ENCODE results near the gene GPHB5. TPM values are rescaled to one million over a fixed set of nuclear protein-coding genes. Genes with fewer than 3 reads are reported as not detected.

The GPHB5 gene
- total and polyA plus RNA-seq, 2 of the 13 experiments (the other 11 are each of a cell fraction or from before 2014, with no cell fraction given): not detected

DNA sequence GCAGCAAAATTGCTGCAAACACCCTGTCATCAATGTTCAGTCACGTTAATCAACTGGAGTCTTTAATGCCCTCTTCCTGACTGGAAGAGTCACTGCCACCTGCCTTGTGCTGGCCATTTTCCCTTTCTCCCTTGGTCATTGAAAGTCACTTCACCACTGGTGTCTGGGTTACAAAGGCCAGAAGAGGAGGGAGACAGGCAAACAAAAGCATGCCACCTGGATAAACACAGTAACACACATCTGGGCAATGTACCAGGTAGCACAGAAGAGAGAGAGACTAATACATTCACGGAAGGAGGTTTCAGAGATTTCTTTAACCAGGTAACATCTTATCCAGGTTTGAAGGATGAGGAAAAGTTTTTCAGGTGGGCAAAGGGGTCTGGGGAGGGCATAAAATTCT, 32.7 kb downstream of the GPHB5 start (continued):
- TF ChIP-seq HNF4G (IDR thresholded peaks at IDR 0.05; ENCODE audit: borderline replicate concordance, low read depth, low read length) (no peak), HNF4G (CRISPR knock-in tag; IDR thresholded peaks at IDR 0.05; ENCODE audit: borderline replicate concordance, low read depth) (no peak), ZNF550 (CRISPR knock-in tag; IDR thresholded peaks at IDR 0.05; ENCODE audit: borderline replicate concordance) (no peak), ATF7-NPFF (CRISPR knock-in tag; IDR thresholded peaks at IDR 0.05; ENCODE audit: low read depth) (no peak), ZFP36L1 (CRISPR knock-in tag; IDR thresholded peaks at IDR 0.05) (no peak), ZNF614 (CRISPR knock-in tag; IDR thresholded peaks at IDR 0.05; ENCODE audit: borderline replicate concordance) (no peak)
- TF ChIP-seq, protein P1, sequence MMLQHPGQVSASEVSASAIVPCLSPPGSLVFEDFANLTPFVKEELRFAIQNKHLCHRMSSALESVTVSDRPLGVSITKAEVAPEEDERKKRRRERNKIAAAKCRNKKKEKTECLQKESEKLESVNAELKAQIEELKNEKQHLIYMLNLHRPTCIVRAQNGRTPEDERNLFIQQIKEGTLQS (CRISPR knock-in tag; IDR thresholded peaks at IDR 0.05): no peak

DNA sequence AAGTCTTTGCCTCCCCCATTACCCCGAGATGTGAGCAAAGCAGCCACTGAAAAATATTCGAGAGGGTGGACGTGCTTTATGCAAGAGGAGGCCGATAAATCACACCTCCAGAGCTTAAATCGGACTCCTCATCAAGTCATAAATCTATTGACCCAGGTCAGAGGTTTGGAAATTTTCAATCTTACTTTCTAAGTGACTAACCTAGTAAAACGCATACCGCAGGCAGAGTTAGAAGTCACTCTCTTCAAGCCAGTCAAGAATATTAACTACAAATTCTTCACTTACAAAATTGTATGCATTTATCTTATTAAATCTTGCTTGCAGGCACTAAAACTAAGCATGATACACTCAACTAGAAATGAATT, 34.9 kb downstream of the GPHB5 start:
- Histone ChIP-seq H4K20me1 (ENCODE audit: insufficient read depth, low read length) (no peaks in the 10 kb centered on the region), H3K36me3 (replicated peaks in 1 of 2; ENCODE audit: control insufficient read depth in 1 of 2, insufficient read depth in 2 of 2, low read length in 2 of 2) (no peaks in the 10 kb centered on the region), H3K9ac (ENCODE audit: insufficient read depth, low read depth, low read length) (no peak overlapping the region), H3K27ac (ENCODE audit: extremely low read length, insufficient read depth, low read length) (no peak overlapping the region), H2AFZ (ENCODE audit: low read length) (no peak overlapping the region), H3K4me2 (ENCODE audit: low read depth, low read length) (no peak overlapping the region), H3K4me3 (replicated peaks in 1 of 3; ENCODE audit: insufficient read depth in 1 of 3, low read depth in 2 of 3, low read length in 3 of 3) (no peak overlapping the region), H3K27me3 (ENCODE audit: control insufficient read depth in 1 of 2, insufficient read depth in 2 of 2, low read length in 2 of 2) (no peaks in the 10 kb centered on the region; a peak in 1 of 5 replicates), H3K79me2 (ENCODE audit: insufficient read depth, low read length) (no peaks in the 10 kb centered on the region), H3K4me1 (ENCODE audit: insufficient read depth, low read length) (no peaks in the 10 kb centered on the region), H3K9me3 (ENCODE audit: low read length) (no peaks in the 10 kb centered on the region)
- ATAC-seq (no peak), FAIRE-seq (no peak), DNase-seq (ENCODE audit: low spot score) (no peak)
- in situ Hi-C loops (cut with HindIII; ENCODE audit: extremely low pct_ligation_motif_present, low pct_unique_long_range_greater_than_20kb) (no loop called here), intact Hi-C loops (cut with micrococcal nuclease; ENCODE audit: unreplicated experiment) (no loop called here)
- ChIA-PET CTCF (ENCODE audit: low intra/inter-chr PET ratio, low total read pairs) (no interaction called here), POLR2A (no interaction called here)
- 26% methylated on average over 7 of the region's 7 CpGs for WGBS (ENCODE audit: low lambda C conversion rate)
- TF ChIP-seq, protein P2, sequence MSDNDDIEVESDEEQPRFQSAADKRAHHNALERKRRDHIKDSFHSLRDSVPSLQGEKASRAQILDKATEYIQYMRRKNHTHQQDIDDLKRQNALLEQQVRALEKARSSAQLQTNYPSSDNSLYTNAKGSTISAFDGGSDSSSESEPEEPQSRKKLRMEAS (IDR thresholded peaks at IDR 0.05): no peak
- TF ChIP-seq ELF4 (CRISPR knock-in tag; IDR thresholded peaks at IDR 0.05; ENCODE audit: borderline replicate concordance) (no peak), ZNF33A (CRISPR knock-in tag; IDR thresholded peaks at IDR 0.05; ENCODE audit: borderline replicate concordance) (no peak), HNRNPK (IDR thresholded peaks at IDR 0.05; ENCODE audit: low read depth, low read length, poor library complexity, severe bottlenecking) (no peak)
- TF ChIP-seq, protein P3, sequence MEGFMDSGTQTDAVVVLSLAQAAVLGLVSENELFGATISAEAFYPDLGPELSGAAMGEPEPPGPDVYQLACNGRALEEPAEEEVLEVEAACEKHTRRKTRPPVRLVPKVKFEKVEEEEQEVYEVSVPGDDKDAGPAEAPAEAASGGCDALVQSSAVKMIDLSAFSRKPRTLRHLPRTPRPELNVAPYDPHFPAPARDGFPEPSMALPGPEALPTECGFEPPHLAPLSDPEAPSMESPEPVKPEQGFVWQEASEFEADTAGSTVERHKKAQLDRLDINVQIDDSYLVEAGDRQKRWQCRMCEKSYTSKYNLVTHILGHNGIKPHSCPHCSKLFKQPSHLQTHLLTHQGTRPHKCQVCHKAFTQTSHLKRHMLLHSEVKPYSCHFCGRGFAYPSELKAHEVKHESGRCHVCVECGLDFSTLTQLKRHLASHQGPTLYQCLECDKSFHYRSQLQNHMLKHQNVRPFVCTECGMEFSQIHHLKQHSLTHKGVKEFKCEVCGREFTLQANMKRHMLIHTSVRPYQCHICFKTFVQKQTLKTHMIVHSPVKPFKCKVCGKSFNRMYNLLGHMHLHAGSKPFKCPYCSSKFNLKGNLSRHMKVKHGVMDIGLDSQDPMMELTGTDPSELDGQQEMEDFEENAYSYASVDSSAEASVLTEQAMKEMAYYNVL (CRISPR knock-in tag; IDR thresholded peaks at IDR 0.05; ENCODE audit: borderline replicate concordance): no peak
- no TSS peak for BruUV-seq (replicated peaks)
